C4-2B (cell line): Measurements from ENCODE around the gene ADIPOR1.
"Not testable (repeated sequence)": the region's sequence is repeated elsewhere in the genome, so short reads cannot be mapped to it uniquely, and the experiment has no call there.

Experiments
- H3K27ac ChIP-seq: fragments of 450-650 bp; 2 replicates; pipeline ENCODE4 v1.5.1; 2017
- ZFX ChIP-seq: fragments of 450-650 bp; IDR thresholded peaks from 2 replicates; pipeline ENCODE4 v1.6.1; 2017
- TF ChIP-seq, protein P1 (sequence below): fragments of 450-650 bp; conservative IDR thresholded peaks from 2 replicates; pipeline ENCODE4 v1.5.1; 2017; ENCODE audit warnings: mild to moderate bottlenecking

Gene ADIPOR1

GRCh38 chr1:202951437-202951836, 6.7 kb downstream of the ADIPOR1 start:
- no peak overlapping the region for H3K27ac ChIP-seq
- TF ChIP-seq, protein P1, sequence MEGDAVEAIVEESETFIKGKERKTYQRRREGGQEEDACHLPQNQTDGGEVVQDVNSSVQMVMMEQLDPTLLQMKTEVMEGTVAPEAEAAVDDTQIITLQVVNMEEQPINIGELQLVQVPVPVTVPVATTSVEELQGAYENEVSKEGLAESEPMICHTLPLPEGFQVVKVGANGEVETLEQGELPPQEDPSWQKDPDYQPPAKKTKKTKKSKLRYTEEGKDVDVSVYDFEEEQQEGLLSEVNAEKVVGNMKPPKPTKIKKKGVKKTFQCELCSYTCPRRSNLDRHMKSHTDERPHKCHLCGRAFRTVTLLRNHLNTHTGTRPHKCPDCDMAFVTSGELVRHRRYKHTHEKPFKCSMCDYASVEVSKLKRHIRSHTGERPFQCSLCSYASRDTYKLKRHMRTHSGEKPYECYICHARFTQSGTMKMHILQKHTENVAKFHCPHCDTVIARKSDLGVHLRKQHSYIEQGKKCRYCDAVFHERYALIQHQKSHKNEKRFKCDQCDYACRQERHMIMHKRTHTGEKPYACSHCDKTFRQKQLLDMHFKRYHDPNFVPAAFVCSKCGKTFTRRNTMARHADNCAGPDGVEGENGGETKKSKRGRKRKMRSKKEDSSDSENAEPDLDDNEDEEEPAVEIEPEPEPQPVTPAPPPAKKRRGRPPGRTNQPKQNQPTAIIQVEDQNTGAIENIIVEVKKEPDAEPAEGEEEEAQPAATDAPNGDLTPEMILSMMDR: no peak
- TF ChIP-seq ZFX: no peak

DNA sequence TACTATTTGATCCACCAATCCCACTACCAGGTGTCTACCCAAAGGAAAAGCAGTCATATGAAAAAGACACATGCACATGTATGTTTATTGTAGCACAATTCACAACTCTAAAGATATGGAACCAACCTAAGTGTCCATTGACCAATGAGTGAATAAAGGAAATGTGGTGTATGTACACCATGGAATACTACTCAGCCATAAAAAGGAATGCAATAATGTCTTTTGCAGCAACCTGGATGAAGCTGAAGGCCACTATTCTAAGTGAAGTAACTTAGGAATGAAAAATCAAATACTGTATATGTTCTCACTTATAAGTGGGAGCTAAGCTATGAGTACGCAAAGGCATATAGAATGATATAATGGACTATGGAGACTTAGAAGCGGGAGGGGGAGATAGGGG, 12.6 kb downstream of the ADIPOR1 start:
- H3K27ac ChIP-seq: no peak overlapping the region
- no peak for TF ChIP-seq ZFX
- TF ChIP-seq, protein P1: no peak

DNA sequence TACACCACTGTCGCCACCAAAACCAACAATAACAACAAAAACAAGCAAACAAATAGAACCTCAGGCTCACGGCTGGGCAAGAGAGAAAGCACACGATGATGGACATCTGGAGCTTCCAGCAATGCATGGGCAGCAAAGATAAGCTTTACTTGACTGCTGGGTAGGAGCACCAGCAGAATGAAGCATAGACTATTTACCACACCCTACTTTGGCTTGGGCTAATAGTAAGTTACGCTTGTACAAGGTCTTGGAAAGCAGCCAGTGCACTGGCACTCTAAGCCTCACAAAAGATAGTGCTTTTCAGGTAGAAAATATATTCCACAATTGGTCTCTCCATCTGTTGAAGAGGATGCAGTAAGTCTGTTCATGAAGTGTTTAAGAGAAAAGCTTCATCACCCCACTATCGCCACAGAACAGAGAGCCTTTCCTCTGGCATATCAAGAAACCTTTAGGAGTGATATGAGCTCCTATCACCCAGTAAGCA, 13.6 kb downstream of the ADIPOR1 start:
- TF ChIP-seq, protein P1: no peak
- no peak for TF ChIP-seq ZFX
- no peak overlapping the region for H3K27ac ChIP-seq

DNA sequence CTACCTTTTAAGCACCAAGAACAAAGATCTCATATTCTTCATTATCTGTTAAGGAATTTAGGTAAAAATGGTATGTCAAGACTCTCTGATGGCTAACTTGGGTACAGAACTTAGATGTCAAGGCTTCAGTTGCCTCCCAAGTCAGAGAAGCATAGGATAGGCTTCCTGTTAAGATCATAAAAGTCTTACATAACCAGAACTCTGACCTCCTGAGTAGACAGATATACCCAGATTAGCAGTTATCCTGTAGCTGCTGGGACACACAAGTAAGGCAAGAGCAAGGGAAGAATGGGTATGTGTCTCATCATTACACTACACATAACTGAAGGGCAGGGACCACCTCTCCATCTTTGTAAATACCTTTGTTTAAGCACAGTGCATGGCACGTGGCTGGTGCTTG, 15.7 kb downstream of the ADIPOR1 start:
- no peak overlapping the region for H3K27ac ChIP-seq
- TF ChIP-seq ZFX: no peak
- TF ChIP-seq, protein P1: no peak

- TF ChIP-seq ZFX: no peak
- TF ChIP-seq, protein P1: no peak
- H3K27ac ChIP-seq: no peak overlapping the region
Measured at GRCh38 chr1:202941372-202941771, 16.7 kb downstream of the ADIPOR1 start.

DNA sequence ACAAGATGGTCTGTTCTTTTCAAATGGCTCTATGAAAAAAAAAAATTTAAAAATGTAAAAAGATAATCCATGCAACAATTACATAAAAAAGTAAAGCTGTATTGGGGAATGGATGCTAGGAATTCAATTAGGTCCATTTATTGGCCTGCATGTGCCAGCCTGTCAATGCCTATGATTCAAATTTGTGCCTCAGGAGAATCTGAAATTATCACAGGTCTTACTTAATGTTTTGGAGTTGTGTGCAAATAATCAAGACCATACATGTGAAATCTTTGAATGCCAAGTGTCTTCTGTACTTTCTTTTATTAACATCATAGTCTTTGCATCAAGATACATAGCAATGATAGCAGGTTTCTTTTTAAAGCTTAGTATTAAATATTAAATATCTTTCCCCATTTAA, 17.6 kb downstream of the ADIPOR1 start:
- TF ChIP-seq, protein P1: no peak
- TF ChIP-seq ZFX: no peak
- H3K27ac ChIP-seq: no peak overlapping the region

DNA sequence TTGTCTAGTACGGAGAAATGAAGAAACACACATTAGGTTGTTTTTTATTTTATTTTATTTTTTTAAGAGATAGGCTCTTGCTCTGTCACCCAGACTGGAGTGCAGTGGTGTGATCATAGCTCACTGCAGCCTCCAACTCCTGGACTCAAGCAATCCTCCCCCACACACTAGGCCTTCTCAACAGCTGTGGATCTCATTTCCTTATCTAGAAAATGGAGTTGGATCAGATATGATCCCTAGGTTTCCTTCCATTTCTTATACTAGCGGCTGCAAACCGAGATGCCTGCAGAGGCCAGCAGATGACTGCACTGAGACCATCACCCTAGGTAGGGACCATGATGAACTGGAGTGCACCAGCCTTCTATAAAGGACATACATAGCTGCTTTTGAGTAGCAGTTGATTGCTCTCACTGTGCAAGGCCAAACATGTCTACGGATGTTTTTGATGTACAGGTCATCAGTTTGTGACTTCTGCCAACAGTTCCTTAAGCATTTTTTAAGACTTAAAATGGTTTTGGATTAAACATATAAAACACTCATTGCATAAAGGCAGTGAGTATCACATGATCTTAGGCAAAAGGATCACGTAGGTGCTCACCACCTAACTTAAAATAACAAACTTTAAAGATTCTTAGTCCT, 19.7 kb downstream of the ADIPOR1 start:
- H3K27ac ChIP-seq: no peak overlapping the region
- TF ChIP-seq ZFX: no peak
- TF ChIP-seq, protein P1: no peak

DNA sequence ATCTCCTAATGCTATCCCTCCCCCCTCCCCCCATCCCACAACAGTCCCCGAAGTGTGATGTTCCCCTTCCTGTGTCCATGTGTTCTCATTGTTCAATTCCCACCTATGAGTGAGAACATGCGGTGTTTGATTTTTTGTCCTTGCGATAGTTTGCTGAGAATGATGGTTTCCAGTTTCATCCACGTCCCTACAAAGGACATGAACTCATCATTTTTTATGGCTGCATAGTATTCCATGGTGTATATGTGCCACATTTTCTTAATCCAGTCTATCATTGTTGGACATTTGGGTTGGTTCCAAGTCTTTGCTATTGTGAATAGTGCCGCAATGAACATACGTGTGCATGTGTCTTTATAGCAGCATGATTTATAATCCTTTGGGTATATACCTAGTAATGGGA, 21.7 kb downstream of the ADIPOR1 start:
- not testable (repeated sequence) for H3K27ac ChIP-seq
